Activated T-helper 9 cell treated with anti-CD3 and anti-CD28 coated beads, Interleukin-2, amount 50 U/mL, for 16 hours (primary cell): ENCODE results near the gene ASTN2.

ENCODE experiments used
- DNase-seq: peaks from one replicate; pipeline ENCODE4 v3.0.0-alpha.2; 2020; ENCODE audit warnings: low read depth

ASTN2 gene

DNA sequence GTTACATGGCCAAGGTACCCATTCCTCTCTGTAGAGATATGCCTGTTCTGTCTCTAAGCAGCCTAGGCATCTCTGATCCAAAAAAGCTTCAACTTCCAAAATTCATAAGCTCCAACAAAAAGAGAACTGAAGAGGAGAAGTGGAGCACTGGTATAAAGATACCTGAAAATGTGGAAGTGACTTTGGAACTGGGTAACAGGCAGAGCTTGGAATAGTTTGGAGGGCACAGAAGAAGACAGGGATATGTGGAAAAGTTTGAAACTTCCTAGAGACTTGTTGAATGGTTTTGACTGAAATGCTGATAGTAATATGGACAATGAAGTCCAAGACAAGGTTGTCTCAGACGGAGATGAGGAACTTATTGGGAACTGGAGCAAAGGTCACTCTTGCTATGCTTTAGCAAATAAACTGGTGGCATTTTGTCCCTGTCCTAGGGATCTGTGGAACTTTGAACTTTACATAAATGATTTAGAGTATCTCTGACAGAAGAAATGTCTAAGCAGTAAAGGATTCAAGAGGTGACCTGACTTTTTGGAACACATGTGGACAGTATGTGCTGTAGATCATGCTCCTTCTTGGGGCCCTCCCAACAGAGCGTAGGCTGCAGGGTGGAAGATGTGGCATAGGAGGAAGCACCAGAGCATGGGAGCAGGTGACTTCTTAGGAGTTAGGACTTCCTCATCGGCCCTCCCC lies 889.9 kb downstream of the ASTN2 start:
- DNase-seq = no peak

DNA sequence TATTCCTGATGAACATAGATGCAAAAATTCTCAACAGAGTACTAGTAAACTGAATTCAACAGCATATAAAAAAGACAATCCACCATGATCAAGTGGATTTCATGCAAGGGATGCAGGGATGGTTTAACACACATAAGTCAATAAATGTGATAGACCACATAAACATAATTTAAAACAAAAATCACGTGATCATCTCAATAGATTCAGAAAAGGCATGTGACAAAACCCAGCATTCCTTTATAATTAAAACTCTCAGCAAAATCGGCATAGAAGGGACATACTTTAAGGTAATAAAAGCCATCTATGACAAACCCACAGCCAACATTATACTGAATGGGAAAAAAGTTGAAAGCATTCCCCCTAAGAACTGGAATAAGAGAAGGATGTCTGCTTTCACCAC lies 894.6 kb downstream of the ASTN2 start:
- no peak for DNase-seq

DNA sequence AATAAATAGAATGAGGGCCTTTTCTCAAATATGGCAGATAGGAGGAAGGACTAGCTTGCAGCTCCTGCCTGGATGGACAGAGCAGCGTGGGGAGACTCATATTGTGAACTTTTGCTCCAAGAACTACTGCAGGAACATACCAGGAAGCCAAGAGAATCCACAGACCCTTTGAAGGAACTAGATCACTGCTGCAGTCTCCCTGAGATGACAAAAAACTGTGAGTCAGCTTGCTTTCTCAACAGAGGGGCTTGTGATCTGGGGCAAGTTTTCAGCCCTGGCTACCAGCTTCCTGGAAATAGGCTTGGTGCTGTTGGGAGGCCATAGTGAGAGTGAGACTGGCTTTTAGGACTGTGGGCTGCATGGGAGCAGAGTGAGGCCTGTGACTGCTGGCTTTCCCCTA lies 898.4 kb downstream of the ASTN2 start:
- no peak for DNase-seq

DNA sequence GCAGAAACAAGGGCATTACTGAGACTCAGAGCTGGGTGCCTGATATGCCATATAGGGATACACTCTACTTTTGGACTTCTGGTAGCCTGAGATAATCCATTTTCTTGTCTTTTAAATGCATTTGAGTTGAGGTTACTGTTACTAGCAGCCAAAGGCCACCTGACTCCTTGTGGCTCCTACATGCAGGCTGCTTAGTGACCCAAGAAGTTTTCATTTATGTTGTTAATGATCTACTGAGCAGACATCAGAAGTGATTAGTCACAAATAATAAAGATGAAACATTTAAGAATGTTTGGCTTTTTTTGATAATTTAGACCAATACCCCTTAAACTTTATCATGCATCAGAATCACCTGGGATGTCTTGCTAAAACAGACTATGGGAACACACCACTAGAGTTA lies 899.3 kb downstream of the ASTN2 start:
- no peak for DNase-seq

DNA sequence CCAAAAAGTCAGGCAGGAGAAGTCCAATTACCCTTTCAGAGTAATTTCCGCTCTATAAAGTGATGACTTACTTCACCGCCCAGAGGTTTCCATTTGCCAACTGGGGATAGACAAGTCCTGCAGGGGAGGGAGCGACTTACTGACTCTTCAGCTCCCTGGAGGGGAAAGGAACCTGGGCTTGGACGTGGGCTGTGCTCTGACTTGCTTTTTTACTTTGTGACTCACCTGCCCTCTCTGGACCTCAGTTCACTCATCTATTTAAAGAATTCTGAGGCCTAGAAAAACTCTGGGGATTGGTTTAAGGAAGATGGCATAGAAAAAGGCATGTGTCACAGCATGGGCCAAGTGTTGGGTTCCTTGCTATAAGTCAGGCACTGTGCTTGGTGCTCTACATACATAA lies 908.2 kb downstream of the ASTN2 start:
- DNase-seq = no peak

DNA sequence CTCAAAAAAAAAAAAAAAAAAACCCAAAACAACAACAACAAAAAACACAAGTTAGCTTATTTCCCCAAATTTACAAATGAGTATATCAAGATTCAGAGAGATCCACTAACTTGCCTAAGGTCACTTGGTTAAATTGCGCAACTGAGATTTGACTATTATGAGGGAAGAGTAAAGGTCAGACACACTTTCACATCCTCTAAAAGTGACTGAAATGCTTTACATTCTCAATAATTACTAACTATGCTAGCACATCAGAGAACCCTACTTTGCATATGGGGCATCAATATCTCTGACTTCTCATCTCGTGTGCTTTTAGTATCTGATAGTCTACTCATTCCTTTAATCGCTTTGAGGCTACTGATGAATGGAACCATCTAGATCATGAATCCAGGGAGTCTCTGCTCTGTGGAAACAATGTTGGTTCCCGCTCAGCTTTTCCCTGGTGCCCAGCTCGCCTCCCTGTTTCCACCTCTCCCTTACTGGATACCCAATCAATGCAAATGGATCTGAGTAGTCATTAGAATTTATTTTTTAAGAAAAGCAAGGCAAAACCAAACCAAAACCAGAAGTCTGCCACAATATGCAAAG lies 909.9 kb downstream of the ASTN2 start:
- no peak for DNase-seq

DNA sequence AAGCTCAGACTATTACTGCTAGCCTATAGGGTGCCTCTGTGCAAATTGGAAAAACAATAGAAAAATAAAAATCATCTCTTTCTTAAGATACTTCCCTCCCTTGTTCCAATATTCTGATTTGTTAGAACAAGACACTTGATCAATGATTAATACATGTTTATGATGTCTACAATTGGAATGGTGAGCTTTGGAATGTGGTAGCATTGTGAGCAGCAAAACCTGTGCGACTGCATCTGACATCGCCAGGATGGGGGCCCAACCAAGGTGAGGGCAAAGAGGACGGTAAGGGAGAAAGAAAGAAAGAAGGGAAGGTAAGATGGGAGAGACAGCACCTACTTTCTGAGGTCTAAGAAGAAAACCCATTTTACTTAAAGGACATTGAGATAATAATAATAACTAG lies 910.8 kb downstream of the ASTN2 start:
- DNase-seq = no peak

DNA sequence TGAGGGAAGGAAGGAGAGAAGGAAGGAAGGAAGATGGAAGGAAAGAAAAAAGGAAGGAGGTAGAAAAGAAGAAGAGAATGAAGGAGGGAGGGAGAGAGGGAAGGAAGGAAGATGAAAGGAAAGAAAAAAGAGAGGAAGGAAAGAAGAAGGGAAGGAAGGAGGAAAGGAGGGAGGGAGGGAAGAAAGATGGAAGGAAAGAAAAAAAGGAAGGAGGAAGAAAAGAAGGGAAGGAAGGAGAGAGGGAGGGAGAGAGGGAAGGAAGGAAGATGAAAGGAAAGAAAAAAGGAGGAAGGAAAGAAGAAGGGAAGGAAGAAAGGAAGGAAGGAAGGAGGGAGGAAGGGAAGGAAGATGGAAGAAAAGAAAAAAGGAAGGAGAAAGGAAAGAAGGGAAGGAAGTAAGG lies 912.1 kb downstream of the ASTN2 start:
- no peak for DNase-seq

DNA sequence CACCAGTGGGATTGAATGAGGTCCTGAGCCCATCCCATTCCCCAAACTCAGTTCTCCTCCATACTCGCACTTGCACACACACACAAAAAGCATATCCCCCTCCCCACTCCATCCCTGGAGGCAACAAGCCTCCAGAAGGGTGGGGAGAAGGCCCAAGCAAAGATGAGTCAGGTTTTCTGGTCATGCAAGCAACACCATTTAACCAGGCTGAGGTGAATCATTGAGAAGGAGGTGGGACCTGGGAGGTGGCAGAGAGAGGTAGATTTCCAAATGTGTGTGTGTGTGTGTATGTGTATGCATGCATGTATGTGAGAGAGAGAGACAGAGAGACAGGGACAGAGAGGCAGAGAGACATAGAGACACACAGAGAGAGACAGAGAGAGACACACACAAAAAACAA lies 913.0 kb downstream of the ASTN2 start:
- DNase-seq = no peak

DNA sequence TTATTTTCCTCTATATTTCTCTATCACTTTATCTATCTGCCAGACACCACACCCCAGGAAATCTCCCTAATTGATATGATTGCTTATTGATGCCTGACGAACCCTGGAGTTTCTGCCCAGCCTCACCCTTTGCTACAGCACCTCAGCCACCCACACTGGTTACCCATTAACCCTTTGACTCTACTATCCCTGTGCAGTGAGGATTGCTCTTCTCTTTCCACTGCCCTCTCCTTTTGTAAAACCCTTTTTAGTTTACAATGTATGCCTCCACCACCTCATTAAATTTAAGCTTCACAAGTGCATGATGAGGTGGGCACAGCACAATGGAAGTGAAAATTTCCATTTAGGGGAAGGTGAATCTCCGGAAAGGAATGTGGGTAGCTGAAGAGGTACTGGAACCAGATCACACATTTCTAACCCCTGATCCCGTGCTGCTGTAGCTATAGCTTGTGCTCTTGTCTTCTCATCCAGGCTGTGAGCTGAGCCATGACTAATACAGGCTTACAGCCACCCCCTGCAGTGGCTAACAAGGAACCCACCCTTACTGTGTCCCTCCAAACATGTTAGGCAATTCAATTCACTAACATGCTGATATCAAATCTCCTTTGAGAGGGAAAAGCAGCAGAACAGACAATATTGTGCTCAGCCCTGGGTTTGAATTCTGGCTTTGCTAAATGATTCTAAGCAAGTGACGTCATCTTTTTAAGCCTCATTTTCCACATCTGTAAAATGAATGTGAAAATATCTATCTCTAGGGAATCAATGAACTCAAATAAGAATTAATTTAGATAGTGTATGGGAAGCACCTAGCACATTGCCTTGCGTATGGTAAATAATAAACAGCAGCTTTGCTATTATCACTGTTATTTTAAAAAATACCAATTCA lies 914.6 kb downstream of the ASTN2 start:
- no peak for DNase-seq

DNA sequence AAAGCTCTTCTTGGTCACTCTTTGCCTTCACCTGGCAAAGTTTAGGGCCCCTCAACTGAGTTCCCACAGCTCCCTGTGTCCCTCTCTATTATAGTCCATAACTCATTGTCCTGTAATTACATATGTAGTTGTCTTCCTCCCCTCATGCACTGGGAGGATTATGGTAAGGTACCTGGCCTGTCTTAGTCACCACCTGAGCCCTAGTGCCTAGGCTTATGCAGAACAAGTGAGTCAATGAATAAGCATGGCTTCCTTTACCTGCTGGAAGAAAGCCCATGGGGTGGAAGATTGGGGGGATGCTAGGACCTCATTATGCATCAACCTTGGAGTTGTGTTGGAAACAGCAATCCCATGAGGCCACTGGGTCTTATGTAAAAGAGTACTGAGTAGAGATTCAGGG lies 915.4 kb downstream of the ASTN2 start:
- DNase-seq = no peak

DNA sequence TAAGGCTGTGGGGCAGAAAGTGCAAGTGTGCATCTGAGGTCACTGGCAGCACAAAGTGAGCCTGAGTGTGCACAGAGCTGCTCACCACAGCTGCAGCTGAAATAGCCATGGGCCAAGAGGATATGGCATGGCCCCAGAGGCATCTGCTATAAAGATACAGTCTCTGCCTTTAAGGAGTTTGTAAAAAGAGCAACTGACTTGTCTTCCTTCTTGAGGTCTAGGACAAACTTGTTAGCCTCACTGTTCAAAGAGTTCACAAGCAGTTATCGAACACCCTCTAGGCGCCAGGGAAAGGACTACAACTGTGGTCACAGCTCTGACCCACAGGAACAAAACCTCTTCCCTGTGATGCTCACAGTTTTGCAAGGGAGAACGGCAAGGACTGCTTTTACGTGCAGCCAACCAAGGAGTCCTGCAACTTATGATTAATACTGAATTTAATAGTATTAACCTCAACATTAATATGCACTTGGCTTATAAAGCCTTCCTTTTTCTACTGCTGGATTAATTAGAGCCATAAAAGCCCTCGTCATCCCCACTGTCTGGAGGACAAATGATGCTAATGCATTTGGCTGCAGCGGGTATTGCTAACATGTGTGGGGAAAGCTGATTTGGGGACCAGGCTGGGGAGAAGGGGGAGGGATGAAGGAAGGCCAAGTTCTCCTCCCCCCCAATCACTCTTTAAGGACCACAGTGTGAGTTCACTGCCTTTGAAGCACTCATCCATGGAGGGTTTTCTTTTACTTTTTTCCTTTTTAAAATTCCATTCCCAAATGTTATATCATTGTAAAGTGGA lies 917.6 kb downstream of the ASTN2 start:
- DNase-seq = no peak

DNA sequence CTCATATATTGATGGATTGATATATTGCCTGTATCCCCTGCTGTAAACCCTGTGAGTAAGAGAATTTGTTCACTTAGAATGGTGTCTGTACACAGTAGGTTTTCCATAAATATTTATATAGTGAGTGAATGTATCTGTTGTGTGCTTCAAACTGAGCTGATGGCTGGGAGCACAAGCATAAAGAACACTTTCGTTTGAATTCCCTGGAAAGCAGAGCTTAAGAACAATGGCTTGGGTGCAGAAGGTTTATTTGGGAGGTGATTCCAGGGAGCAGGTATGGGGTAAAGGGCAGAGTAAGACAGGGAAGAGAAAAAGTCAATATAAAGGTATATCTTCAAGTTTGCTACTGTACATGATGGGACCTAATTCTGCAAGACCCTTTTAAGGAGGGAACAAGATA lies 918.7 kb downstream of the ASTN2 start:
- DNase-seq = no peak

DNA sequence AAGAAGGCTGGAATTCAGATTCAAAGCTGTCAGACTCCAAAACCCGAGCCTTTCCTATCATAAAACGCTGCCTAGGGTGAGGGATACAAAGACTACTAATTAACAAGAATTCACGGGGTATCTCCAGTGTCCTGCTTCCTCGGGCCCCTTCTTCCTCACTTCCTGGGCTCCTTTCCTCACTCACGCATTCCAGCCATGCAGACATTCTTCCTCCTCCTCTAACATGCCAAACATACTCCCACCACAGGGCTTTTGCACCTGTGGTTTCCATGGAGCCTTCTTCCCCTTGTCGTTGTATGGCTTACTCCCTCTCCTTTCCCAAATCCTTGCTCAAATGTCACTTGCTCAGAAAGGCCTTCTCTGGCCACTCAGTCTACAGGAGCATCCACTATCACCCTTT lies 919.1 kb downstream of the ASTN2 start:
- DNase-seq = no peak

DNA sequence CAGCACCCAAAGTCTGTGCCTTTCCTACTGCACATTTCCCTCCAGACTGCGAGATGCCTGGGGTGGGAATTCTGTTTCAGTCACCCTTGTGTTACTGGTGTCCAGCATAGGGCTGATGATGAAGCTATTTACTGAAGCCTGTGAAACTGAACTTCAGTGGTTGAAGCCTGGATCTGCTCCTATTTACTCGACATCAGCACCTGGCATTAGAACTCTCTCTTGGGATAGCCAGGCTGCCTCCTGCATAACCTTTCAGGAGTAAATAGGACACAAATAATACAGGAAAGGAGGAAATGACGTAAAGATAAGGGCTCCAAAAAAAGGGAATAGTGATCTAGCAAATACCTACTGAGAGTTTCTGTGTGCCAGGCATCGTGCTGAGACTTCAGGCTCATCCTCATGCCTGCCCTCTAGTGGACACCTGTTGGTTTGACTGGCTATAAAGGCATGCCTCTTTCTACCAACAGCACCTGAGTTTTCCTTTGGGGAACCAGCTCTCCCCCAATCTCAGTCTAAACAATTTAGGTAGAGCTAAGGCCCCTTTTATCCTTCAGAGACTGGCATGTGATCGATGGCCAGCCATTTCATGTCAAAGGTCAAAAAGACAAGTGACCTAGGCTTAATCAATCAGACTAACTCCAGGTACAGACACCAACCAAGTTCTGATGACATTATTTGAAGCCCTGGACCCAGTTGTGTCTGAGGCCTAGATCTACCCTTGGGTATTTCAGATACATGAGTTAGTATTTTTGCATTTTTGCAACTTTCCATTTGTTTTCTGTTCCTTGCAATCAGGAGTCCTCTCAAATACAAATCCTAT lies 919.8 kb downstream of the ASTN2 start:
- DNase-seq = no peak

DNA sequence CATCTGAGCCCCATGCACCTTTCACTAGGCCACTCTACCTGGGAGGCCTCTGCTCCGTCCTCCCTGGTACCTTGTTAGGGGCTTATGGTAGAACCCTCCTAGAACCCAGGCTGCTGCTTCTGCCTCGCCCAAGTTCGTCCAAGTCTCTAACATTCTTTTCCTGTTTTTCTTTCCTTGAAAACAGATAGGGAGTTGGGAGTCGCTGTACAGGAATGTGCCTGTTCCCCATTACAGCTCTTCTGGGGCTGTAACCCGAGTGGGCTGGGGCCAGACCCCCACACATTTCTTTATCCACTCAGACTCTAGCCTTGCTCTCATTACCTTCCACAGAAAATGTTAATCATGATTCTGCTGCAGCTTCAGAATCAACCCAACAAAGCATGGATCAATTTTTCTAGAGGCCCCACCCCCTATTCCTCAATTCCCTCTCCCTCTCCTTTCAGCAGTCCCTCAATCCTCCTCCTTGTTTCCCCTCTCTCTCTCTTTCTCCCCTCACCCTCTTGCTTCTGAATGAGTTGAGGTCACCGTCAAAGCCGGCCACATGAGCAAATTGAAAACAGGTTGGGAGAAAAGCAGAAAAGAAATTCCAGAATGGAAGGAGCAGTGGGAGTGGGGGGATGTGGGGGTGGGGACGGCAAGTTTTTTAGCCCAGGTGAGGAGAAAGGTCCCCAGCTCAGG lies 921.5 kb downstream of the ASTN2 start:
- DNase-seq = no peak

DNA sequence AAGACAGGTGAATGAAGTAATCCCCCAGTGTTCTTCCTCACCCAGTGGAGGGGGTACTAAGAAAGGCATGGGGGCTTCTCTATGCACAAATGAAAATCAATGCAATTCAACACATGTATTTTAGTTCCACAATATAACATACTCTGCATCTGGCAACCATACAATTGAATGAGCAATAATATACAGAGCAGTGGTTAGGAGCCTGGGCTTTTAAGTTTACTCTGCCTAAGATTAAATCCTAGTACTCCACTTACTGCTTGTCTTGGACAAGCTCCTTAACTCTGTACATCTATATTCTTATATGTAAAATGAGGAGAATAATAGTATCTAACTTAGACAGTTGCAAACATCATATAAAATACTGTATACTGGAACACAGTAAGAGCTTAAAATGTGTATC lies 923.2 kb downstream of the ASTN2 start:
- no peak for DNase-seq

DNA sequence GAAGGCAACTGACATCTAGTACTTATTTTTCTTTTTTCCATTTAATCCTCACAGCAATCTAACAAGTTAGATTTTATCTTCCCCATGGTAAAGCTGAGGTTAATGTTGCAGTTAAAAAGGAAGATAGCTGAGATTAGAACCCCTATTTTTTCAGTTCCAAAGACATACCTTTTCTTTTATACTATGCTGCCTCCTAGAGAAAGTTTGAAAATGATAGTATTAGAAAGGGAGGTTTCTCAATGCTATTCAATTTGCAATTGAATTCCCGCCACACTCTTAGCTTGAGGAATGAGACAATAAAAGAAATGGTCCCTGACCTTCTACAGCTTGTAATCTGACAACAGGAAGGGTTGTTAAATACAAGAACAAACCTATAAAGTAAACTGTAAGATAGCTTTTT lies 923.6 kb downstream of the ASTN2 start:
- no peak for DNase-seq

DNA sequence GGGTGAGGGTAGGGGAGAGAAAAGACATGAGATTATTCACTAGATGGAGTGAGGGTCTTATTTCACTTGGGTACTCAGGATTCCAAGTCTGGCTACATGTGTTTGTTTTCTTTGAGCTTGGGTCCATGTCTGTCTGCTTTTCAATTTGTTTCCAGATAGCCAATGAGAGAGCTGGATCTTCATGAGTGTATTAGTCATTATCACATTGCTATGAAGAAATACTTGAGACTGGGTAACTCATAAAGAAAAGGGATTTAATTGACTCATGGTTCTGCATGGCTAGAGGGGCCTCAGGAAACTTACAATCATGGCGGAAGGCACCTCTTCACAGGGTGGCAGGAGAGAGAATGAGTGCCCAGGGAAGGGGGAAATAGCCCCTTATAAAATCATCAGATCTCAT lies 924.5 kb downstream of the ASTN2 start:
- DNase-seq = no peak

DNA sequence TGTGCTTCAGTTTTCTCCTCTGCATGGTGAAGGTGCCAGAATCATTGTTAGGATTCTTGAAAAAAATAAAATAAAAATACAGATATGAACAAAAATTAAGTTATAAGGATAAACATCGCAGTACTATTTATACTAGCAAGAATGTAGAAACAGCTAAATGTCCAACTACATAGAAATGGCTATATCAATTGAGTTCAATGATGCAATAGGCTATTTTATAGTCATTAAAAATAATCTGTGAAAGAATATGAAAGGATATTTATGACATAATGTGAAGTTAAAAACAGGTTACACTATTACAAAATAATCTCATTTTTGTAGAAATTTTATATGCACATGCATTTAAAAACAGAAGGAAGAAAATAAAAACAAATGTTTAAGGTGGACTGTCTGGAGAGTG lies 926.5 kb downstream of the ASTN2 start:
- DNase-seq = no peak

DNA sequence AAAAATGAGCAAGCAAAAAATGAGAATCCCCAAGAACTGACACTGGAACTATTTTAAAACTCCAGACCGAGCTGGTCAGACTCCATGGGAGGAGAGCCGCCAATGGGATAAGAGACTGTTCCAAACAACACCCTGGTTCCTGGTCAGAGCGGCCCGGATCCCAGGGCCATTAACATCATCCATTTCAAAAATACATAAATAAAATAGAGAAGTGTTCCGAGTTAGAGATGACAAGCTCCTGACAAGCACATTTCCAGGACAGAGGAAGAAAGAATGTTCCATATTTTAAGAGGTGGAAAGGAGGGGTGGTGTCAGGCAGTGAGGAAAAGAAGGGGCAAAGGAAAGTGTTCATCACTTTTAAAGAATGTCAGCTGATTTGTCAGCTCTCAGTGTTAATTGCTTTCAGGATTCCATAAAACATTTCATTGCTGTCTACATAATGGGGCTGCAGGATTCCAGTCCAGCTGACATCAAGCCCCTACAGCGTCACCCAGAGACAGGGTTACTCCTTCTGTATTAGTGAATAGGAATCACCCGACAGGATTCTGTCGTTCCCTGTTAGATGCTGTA lies 930.3 kb downstream of the ASTN2 start:
- DNase-seq = no peak
